Esophagus squamous epithelium (tissue), 5 donors: ENCODE data around the gene DENND4A. TPM values are rescaled to one million over a fixed set of nuclear protein-coding genes. Genes with fewer than 3 reads are reported as not detected.

Source experiments
- DNase-seq: peaks from one replicate; lab custom pipeline; 2025; lab: John Stamatoyannopoulos, UW
- H3K27ac ChIP-seq, 4 donors: fragments of 200-600 bp; sonication (generic); one replicate each; pipeline ENCODE4 v1.5.1; 2016 to 2019; ENCODE audit warnings: mild to moderate bottlenecking in 1 of 4
- H3K27me3 ChIP-seq, 4 donors: fragments of 200-600 bp; sonication (generic); 1 replicate in 3 of 4; 2 replicates in 1 of 4; pipeline versions ENCODE4 v1.5.1 to v1.6.0; 2017 to 2021; ENCODE audit warnings: antibody characterized with exemption in 1 of 4
- H3K36me3 ChIP-seq, 3 donors: fragments of 200-600 bp; sonication (generic); one replicate each; pipeline ENCODE4 v1.5.1; 2016 to 2019
- H3K4me1 ChIP-seq, 3 donors: fragments of 200-600 bp; sonication (generic); one replicate each; pipeline ENCODE4 v1.5.1; 2017 to 2019
- H3K4me3 ChIP-seq, 4 donors: fragments of 200-600 bp; sonication (generic); 1 replicate in 3 of 4; 2 replicates in 1 of 4; pipeline ENCODE4 v1.5.1; 2016 to 2019; ENCODE audit warnings: mild to moderate bottlenecking in 2 of 4, moderate library complexity in 1 of 4
- H3K9me3 ChIP-seq, 3 donors: fragments of 200-600 bp; sonication (generic); one replicate each; pipeline ENCODE4 v1.5.1; 2016 to 2019
- CTCF ChIP-seq, 6 experiments: fragments of 450-650 bp in 4 of 6; fragments of 200-600 bp in 2 of 6; sonication (generic) in 2 of 6; IDR thresholded peaks; one replicate each; pipeline ENCODE4 v1.5.1; 2016 to 2019; ENCODE audit warnings: antibody characterized with exemption in 6 of 6, mild to moderate bottlenecking in 4 of 6, moderate library complexity in 4 of 6
- POLR2A ChIP-seq, 4 donors: fragments of 450-650 bp; IDR thresholded peaks; one replicate each; pipeline ENCODE4 v1.6.1; 2017; ENCODE audit warnings: antibody characterized with exemption in 4 of 4, mild to moderate bottlenecking in 4 of 4, moderate library complexity in 3 of 4
- WGBS, 2 donors: methylation state at CpG; one replicate each; pipeline ENCODE4 v1.1.5; 2018; 5-methylcytosine and 5-hydroxymethylcytosine counted together
- intact Hi-C: fragments of 100-400 bp; cut with DNase I; formaldehyde crosslinking; loops from one replicate; pipeline ENCODE4 v1.15.0; 2022
- total RNA-seq, 4 donors: library from RNA; depleted of rRNA; stranded (reverse); fragments of >200 nt; gene quantifications; one replicate each; pipeline ENCODE4 v1.1.0, GENCODE V29; 2016
- donor health status: DM: yes; HTN: yes; CAD: no.

The DENND4A gene
- total RNA-seq, 4 donors from 2014 or later: 5.9 to 22.3 (median 10.9) TPM

GRCh38 chr15:65655026-65655425 lies 137.1 kb downstream of the DENND4A start:
- Histone ChIP-seq H3K27ac (no peak overlapping the region), H3K4me3 (no peak overlapping the region), H3K4me1 (no peaks in the 10 kb centered on the region), H3K27me3 (no peaks in the 10 kb centered on the region), H3K36me3 (peaks cover 0 to 73% (median 0%) of the 10 kb centered on the region in 3 donors), H3K9me3 (no peaks in the 10 kb centered on the region)
- TF ChIP-seq CTCF (IDR thresholded peaks at IDR 0.05): no peak
- TF ChIP-seq POLR2A (IDR thresholded peaks at IDR 0.05): no peak
- intact Hi-C loops: no loop called here
- DNase-seq: no peak
- WGBS, 2 donors: 75 to 85% methylated on average over 1 of the region's 1 CpG

- no peak for DNase-seq
- TF ChIP-seq CTCF (IDR thresholded peaks at IDR 0.05) (no peak), POLR2A (IDR thresholded peaks at IDR 0.05) (no peak)
- H3K9me3 ChIP-seq: no peaks in the 10 kb centered on the region
Measured at GRCh38 chr15:65653801-65654521, 138.1 kb downstream of the DENND4A start.

GRCh38 chr15:65653341-65653740 lies 138.8 kb downstream of the DENND4A start:
- no peaks in the 10 kb centered on the region for H3K9me3 ChIP-seq
- H3K4me1 ChIP-seq: no peaks in the 10 kb centered on the region
- intact Hi-C loops: no loop called here
- TF ChIP-seq POLR2A (IDR thresholded peaks at IDR 0.05) (no peak), CTCF (IDR thresholded peaks at IDR 0.05) (no peak)
- no peaks in the 10 kb centered on the region for H3K27me3 ChIP-seq
- H3K27ac ChIP-seq: no peak overlapping the region
- no peak overlapping the region for H3K4me3 ChIP-seq
- H3K36me3 ChIP-seq: peaks cover 0 to 62% (median 0%) of the 10 kb centered on the region in 3 donors
- no peak for DNase-seq

More at GRCh38 chr15:65653801-65654521, 138.1 kb downstream of the DENND4A start:
- no peak overlapping the region for H3K4me3 ChIP-seq
- H3K4me1 ChIP-seq: no peaks in the 10 kb centered on the region
- H3K27me3 ChIP-seq: no peaks in the 10 kb centered on the region
- peaks cover 0 to 66% (median 0%) of the 10 kb centered on the region in 3 donors for H3K36me3 ChIP-seq
- 82 to 88% methylated on average over 5 of the region's 5 CpGs for WGBS, 2 donors
- intact Hi-C loops: no loop called here
- H3K27ac ChIP-seq: no peak overlapping the region

- DNase-seq: no peak
- intact Hi-C loops: no loop called here
- no peaks in the 10 kb centered on the region for H3K9me3 ChIP-seq
- no peaks in the 10 kb centered on the region for H3K4me1 ChIP-seq
- H3K4me3 ChIP-seq: no peak overlapping the region
- peaks cover 0 to 51% (median 0%) of the 10 kb centered on the region in 3 donors for H3K36me3 ChIP-seq
- H3K27me3 ChIP-seq: no peaks in the 10 kb centered on the region
- H3K27ac ChIP-seq: no peak overlapping the region
- WGBS, 2 donors: 62 to 81% methylated on average over 9 to 10 of the region's 11 CpGs
- TF ChIP-seq CTCF (IDR thresholded peaks at IDR 0.05) (no peak), POLR2A (IDR thresholded peaks at IDR 0.05) (no peak)
Measured at GRCh38 chr15:65651831-65652749, 140.0 kb downstream of the DENND4A start.

GRCh38 chr15:65651042-65651322 lies 141.1 kb downstream of the DENND4A start:
- WGBS, 2 donors: 100% methylated on average over 1 of the region's 1 CpG
- H3K9me3 ChIP-seq: no peaks in the 10 kb centered on the region
- DNase-seq: no peak
- H3K27ac ChIP-seq: no peak overlapping the region
- no peak for TF ChIP-seq POLR2A (IDR thresholded peaks at IDR 0.05)
- TF ChIP-seq CTCF (IDR thresholded peaks at IDR 0.05): no peak
- H3K4me3 ChIP-seq: no peak overlapping the region
- intact Hi-C loops: no loop called here
- H3K36me3 ChIP-seq: peaks cover 0 to 40% (median 0%) of the 10 kb centered on the region in 3 donors
- H3K27me3 ChIP-seq: no peaks in the 10 kb centered on the region
- no peaks in the 10 kb centered on the region for H3K4me1 ChIP-seq
